ENCODE data around the gene TLR6.

Gene TLR6

DNA sequence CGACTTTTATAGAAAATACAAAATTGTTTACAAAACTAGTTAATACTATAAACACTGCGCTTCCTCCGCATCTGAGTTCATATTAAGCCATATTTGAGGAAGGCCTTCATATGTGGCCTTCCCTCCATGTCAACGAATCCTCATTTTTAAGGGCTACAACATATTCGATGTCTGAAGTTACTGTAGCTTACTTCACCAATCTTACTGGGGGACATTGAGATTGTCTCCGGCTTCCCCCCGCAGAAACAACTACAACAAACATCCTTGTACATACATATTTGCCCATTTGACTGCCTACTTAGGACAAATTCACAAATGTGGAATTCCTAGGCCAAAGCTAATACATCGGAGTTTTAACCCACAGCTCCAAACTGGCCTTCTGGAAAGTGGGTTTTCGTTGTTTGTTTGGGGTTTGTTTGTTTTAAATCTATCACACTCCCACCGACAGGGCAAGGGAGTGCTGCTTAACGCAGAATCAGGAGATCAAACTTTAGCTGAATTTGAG lies 10.4 kb upstream of the TLR6 start:
- DNase-seq, result no peak

DNA sequence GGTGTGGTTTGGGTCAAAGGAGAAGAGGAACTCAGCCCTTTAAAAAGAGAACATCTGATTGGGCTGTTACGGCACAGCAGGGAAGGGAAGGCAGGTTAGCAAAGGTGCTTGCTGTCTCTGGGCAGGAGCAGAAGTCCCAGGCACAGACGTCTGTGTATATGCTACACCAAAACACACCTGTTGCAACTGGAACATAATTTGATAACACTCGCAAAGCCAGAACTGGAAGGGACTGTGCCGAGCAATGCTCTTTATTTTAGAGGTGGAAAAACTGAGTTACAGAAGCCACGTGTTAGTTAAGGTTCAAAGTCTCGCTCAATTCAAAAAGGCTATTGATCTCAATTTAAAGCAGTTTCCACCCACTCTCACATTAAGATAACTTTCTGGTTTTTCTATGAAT lies 8.8 kb upstream of the TLR6 start:
- DNase-seq, result no peak

GRCh38 chr4:38861791-38862190 lies 5.2 kb upstream of the TLR6 start:
- DNase-seq, result no peak

DNA sequence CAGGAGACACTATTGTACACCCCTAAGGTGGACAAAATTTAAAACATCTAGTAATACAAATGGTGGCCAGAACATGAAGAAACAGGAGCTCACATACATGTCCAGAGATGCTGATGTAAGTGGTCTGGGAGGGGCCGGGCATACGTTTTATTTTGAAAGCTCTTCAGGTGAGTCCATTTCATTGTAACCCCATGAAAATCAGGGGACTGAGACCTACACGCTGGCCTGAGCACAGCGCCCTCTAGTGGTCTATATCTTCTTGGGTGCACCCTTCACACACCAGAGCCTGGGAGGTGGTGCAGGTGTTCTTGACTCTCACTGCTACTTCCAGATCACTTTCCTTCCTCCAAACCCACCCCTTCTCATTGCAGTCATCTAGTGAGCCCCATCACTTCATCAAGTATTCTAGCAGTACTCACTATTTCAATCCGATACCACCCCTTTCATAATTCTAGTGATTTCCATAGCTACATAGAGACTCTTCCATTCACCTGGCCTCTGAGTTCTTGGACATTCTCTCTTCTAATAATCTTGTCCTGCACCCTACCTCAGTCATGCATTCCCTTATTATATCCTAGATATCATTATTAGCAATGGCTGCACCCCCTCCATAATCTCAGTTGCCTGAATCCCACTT lies 4.3 kb upstream of the TLR6 start:
- DNase-seq, result no peak

GRCh38 chr4:38859501-38859900 lies 2.9 kb upstream of the TLR6 start:
- no peak for DNase-seq

DNA sequence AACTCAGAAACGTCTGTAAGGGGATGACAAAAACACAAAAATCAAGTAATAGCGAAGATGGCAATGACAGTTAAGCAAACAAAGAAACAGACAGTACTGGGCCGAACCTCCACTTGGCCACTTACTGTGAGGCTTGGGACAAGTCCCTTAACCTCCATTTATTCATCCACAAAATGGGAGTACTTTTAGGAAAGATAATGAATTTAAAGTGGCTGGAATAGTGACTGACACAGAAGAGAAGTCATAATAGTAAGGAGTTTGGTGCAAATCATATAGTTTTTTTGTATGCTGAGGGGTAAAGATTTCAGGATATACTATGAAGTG lies 1.4 kb upstream of the TLR6 start:
- no peak for DNase-seq

DNA sequence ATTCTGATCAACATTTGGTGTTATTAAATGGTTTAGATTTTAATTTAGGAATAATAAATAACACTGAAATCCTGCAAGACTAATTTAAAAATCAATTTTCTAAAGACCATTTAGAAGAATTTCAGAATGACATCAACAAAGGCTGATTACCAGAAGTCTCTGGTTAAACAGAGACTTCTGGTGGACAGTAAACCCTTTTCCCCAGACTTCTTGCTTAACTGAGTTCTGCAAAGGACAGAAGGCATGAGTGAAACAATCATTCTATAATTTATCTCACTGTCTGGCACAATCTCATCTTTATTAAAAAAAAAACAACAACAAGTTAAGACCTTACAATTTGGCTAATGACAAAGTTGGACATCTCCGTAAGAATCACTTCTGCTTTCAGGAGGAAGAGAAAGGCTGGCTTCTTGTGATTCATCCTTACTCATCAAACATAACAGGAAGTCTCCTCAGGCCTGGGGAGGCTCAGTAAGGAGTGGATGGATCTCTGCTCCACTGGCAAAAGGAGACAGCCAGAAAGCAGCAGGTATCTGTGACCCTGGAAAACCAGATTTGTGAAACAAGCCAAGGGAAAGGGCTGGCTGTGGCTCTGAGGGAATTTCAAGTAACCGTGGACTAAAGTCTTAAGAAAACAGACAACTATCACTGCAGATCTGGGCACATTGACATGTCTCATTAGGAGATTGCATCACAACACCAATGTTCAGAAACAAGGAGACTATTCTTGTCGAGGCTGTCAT lies 908 bp upstream of the TLR6 start:
- DNase-seq, result peak; percentile 83

DNA sequence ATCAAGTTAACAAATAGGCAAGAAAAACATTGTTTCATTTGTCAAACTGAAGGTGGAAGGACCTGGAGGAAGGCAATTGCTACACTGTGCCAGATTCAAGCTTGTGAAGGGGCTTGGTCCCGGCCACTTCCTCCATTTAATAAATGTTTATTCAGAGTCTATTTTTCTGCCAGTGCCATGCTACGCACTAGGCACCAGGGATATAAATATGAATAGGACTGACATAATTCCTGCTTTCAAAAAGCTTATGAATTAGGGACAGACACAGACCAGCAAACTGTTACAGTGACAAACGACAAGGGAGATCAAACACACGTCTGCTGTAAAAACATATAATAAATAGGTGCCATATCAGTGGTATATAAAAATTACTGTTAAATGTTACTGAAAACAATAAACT lies 571 bp downstream of the TLR6 start:
- DNase-seq, result no peak

DNA sequence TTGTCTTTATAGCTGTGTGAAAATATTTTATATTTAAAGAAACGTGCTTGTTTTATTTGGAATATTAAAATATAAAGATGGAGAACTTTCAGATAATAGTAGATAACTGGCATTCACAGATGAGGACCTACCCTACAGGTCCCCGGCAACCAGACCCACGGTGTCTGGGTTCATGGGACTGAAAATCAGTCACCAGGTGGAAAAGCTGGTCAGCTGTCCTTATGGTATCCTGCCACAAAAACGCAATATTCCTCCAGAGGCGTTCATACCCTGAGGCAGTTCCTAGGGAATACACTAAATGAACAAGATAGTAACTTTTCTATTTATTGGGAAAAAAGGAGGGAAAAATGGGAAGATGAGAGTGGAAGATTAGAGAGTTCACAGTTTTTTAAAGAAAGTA lies 1.2 kb downstream of the TLR6 start:
- no peak for DNase-seq

DNA sequence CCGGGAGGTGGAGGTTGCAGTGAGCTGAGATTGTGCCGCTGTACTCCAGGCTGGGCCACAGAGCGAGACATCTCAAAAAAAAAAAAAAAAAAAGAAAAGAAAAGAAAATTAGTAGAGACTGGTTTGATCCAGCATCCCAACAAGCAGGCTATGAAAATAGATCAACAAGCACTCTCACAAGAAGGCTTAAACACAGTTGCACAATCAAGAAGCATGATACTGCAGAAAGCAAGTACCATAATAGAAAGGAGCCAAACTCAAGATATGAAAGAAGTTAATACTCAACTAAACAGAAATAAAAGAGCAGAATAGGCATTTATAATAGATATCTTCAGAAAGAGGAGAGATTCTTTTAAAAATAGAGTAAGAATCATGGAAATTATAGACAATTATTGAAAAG lies 10.6 kb downstream of the TLR6 start:
- no peak for DNase-seq

DNA sequence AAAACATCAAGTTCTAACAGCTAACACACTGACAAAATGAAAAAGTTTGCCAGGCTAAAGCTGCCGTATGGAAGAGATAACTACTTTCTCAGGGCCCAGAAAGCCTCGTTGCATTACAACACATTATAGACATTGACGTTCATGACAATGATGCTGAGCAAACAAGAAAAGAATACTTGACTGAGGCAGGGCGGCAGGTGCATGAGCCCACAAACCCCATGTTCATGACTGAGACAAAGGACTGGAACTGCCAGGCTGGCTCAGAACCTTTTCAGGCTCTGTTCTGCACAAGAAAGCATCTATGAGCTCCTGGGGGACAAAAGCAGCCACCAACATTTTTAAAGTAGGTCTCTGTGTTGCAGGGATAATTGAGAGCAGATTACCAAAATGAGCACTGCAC lies 13.6 kb downstream of the TLR6 start:
- no peak for DNase-seq

- peak; percentile 56 for DNase-seq
These were observed 18.8 kb downstream of the TLR6 start for GRCh38 chr4:38837849-38838248.

GRCh38 chr4:38837334-38837733 lies 19.3 kb downstream of the TLR6 start:
- DNase-seq, result no peak

DNA sequence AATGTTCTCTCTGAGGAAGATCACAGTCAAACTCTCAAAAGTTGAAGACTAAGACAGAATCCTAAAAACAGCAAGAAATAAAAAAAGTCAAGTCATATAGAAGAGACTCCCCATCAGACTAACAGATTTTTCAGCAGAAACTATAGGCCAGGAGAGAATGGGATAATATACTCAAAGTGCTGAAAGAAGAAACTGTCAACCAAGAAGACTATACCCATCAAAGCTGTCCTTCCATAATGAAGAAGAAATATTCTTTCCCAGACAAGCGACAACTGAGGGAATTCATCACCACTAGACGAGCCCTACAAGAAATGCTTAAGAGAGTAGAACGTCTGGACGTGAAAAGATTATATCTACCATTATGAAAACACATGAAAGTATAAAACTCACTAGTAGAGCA lies 22.0 kb downstream of the TLR6 start:
- no peak for DNase-seq

DNA sequence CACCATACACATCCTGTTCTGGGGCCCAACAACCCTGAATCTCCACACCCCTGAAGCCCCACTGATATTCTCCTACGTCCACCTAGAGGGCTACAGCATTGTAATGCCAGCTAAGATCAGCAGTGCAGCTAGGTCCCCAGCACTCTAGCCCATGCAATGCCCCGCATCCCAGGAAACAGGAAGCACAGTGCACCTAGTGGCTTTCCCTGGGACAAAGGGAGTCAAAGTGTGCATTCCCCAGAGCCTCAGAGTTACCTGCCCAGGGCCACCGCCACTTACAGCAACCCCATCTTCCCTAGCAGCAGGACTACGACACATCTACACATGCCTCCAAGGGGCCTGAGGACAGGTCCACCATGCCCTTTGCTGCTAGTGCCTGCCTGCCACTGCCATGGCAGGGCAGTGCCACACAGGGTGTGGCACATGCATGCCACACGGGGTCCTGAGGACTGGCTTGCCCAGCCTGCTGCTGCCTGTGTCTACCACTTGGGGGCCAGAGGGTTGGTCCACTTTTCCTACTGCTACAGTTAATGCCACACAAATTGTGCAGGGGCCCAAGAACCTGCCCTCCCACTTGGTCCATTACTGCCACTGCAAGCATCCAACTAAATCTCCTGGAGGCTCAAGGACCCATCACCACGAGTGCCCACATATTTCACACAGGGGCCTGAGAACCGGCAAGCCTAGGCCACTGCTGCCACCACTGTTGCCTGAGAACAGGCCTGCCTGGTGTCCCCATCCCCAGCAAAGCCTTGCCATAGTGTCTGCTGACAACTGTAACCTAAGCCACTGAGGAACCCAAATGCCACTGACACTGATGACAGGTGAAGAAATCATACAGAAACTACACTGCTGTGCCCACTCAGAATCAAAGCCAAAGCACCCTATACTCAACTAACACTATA lies 23.7 kb downstream of the TLR6 start:
- DNase-seq, result no peak

DNA sequence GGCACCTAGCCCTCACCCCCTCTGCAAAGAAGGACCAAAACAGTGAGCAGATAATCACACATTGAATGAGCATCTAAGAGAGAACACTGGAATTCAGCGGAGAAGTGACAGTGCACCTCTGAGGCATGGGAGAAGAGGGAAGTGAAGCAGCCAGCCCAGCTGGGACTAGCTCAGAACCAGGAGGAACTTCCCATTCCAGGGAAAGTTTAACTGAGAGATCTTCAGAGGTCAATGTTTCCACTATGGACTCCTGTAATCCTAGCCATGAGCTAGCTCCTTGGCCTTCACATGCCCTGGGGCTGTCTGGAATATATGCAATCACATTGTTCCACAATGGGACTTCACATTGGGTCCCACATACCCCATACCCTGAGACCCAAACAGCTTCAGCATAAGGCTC lies 24.4 kb downstream of the TLR6 start:
- DNase-seq, result no peak

GRCh38 chr4:38831653-38832052 lies 25.0 kb downstream of the TLR6 start:
- no peak for DNase-seq

- DNase-seq, result no peak
These were observed 27.4 kb downstream of the TLR6 start for GRCh38 chr4:38829237-38829636.

- no peak for DNase-seq
These were observed 32.9 kb downstream of the TLR6 start for GRCh38 chr4:38823766-38824165.

DNA sequence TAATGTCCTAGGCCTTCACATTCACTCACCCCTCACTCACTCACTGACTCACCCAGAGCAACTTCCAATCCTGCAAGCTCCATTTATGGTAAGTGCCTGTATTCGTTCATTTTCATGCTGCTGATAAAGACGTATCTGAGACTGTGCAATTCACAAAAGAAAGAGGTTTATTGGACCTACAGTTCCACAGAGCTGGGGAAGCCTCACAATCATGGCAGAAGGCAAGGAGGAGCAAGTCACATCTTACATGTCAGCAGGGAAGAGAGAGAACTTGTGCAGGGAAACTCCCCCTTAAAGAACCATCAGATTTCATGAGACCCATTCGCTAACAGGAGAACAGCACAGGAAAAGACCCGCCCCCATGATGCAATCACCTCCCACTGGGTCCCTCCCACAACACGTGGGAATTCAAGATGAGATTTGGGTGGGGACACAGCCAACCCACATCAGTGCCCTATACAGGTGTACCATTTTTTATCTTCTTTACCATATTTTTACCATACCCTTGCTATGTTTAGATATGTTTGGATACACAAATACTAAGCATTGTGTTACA lies 33.8 kb downstream of the TLR6 start:
- no peak for DNase-seq

- peak; percentile 43 for DNase-seq
These were observed 34.9 kb downstream of the TLR6 start for GRCh38 chr4:38821739-38822138.

- no peak for DNase-seq
These were observed 36.1 kb downstream of the TLR6 start for GRCh38 chr4:38820329-38821061.

DNA sequence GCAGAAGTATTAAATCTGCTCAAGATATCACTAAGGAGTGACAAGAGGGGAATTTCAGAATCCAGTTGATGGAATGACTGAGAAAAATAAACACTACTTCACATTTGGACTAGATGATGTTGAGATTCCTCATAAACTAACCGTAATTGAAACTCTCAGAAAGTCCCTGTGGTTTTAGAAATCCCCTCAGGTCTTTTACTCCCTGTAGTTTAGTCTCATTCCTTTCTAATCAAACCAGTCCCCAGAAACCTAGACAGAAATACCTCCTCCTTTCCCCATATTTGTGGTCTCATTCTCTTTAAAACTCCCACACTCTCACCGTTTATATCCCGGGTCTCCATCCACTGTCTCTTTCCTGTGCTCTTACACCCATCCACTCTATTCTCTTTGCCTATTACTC lies 37.0 kb downstream of the TLR6 start:
- peak; percentile 75 for DNase-seq

Data from NCI-H226 (cell line).